K562 (cell line): ENCODE measurements around the gene PHYKPL. TPM values are rescaled to one million over a fixed set of nuclear protein-coding genes. Genes with fewer than 3 reads are reported as not detected.

Experiments
- ATAC-seq: fragments of 200-7000 bp; cut with Tn5 transposase; 3 replicates; pipeline ENCODE4 v1.9.1; 2020; ENCODE audit warnings: moderate library complexity
- BruUV-seq: library from RNA; stranded (reverse); fragments of 400-500 nt; replicated peaks from 2 replicates; lab custom pipeline; 2021; lab: Mats Ljungman, UMichigan
- CTCF ChIA-PET: fragments of 300-600 bp; formaldehyde crosslinking; extraction: SDS; loops from one replicate; lab custom pipeline; 2021; ENCODE audit warnings: low intra/inter-chr PET ratio; lab: Yijun Ruan, JAX
- POLR2A ChIA-PET: fragments of 300-600, 350-650 bp; sonication (Branson Sonifier 250); formaldehyde crosslinking; extraction: SDS; loops from one replicate; lab custom pipeline; 2021; ENCODE audit warnings: antibody characterized with exemption, inconsistent platforms; lab: Yijun Ruan, JAX
- DNase-seq, 4 experiments: peaks; one replicate each; pipeline versions ENCODE4 v3.0.0 to v3.0.0-alpha.2; 2011 to 2018; ENCODE audit warnings: low spot score in 3 of 4, mixed read lengths in 3 of 4; ENCODE audit errors: extremely low read depth in 1 of 4
- FAIRE-seq: peaks from 2 replicates; lab custom pipeline; 2011; peaks lifted over from hg19 to GRCh38; lab: Jason Lieb, UNC
- H2AFZ ChIP-seq: 2 replicates; pipeline ENCODE4 v1.6.0; 2011; ENCODE audit warnings: low read depth, low read length, control low read depth, inconsistent platforms
- H3K27ac ChIP-seq: fragments of 200-600 bp; 3 replicates; pipeline ENCODE4 v1.8.0; 2011; ENCODE audit warnings: low read depth, mild to moderate bottlenecking, control low read depth, inconsistent platforms, low read length, moderate library complexity, mixed read lengths; ENCODE audit errors: extremely low read depth
- H3K27me3 ChIP-seq, 2 experiments: fragments of 300-600 bp in 1 of 2; 2 replicates in 1 of 2; 3 replicates in 1 of 2; pipeline versions ENCODE4 v1.6.0 to v1.8.0; 2011; ENCODE audit warnings: inconsistent platforms in 2 of 2, low read length in 2 of 2, mild to moderate bottlenecking in 1 of 2, mixed read lengths in 1 of 2, moderate library complexity in 1 of 2; ENCODE audit not compliant: control insufficient read depth in 2 of 2, insufficient read depth in 2 of 2
- H3K36me3 ChIP-seq: fragments of 300-600 bp; 3 replicates; pipeline ENCODE4 v1.8.0; 2011; ENCODE audit warnings: mild to moderate bottlenecking, low read length, inconsistent platforms; ENCODE audit not compliant: control insufficient read depth, insufficient read depth
- H3K4me1 ChIP-seq, 2 experiments: fragments of 200-600 bp in 1 of 2; replicated peaks in 1 of 2; 2 replicates in 1 of 2; 3 replicates in 1 of 2; pipeline versions ENCODE4 v1.5.1 to v1.8.0; 2011; ENCODE audit warnings: inconsistent platforms in 2 of 2, low read length in 2 of 2, mild to moderate bottlenecking in 1 of 2, mixed read lengths in 1 of 2, moderate library complexity in 1 of 2; ENCODE audit not compliant: control insufficient read depth in 2 of 2, insufficient read depth in 2 of 2
- H3K4me2 ChIP-seq: 2 replicates; pipeline ENCODE4 v1.6.1; 2011; ENCODE audit warnings: low read length, control low read depth, inconsistent platforms, mixed read lengths; ENCODE audit not compliant: insufficient read depth
- H3K4me3 ChIP-seq: fragments of 200-600 bp; sonication (generic), shearing (Covaris generic); 2 replicates; pipeline ENCODE4 v1.5.1; 2016; ENCODE audit warnings: control low read depth, inconsistent platforms
- H3K79me2 ChIP-seq: fragments of 200-600 bp; 3 replicates; pipeline ENCODE4 v1.8.0; 2011; ENCODE audit warnings: low read length, inconsistent platforms; ENCODE audit not compliant: control insufficient read depth, insufficient read depth
- H3K9ac ChIP-seq, 2 experiments: 2 replicates each; pipeline versions ENCODE4 v1.6.0 to v1.6.1; 2011; ENCODE audit warnings: low read depth in 2 of 2, low read length in 2 of 2, control low read depth in 1 of 2, inconsistent platforms in 1 of 2, mild to moderate bottlenecking in 1 of 2, mixed read lengths in 1 of 2; ENCODE audit not compliant: insufficient read depth in 1 of 2
- H3K9me1 ChIP-seq: one replicate; pipeline ENCODE4 v1.6.0; 2011; ENCODE audit warnings: inconsistent platforms, mild to moderate bottlenecking, low read length, moderate library complexity; ENCODE audit not compliant: control insufficient read depth, insufficient read depth
- H3K9me3 ChIP-seq: replicated peaks from 2 replicates; pipeline ENCODE4 v1.5.1; 2011; ENCODE audit warnings: low read depth, low read length, inconsistent platforms; ENCODE audit not compliant: control insufficient read depth, insufficient read depth
- H4K20me1 ChIP-seq: replicated peaks from 2 replicates; pipeline ENCODE4 v1.6.1; 2011; ENCODE audit warnings: low read length, inconsistent platforms, mixed read lengths; ENCODE audit not compliant: control insufficient read depth, insufficient read depth
- KAT8 ChIP-seq: fragments of 450-650 bp; IDR thresholded peaks from 2 replicates; pipeline ENCODE4 v1.6.1; 2016; ENCODE audit warnings: low read depth, mild to moderate bottlenecking
- NFRKB ChIP-seq: fragments of 450-650 bp; IDR thresholded peaks from 2 replicates; pipeline ENCODE4 v1.6.1; 2016; ENCODE audit warnings: low read depth
- OTX1 ChIP-seq: fragments of 450-650 bp; formaldehyde crosslinking; IDR thresholded peaks from 2 replicates; pipeline ENCODE4 v1.4.0; 2022; ENCODE audit warnings: mild to moderate bottlenecking
- SFPQ ChIP-seq: fragments of 200-400 bp; formaldehyde crosslinking; IDR thresholded peaks from 2 replicates; pipeline ENCODE4 v1.6.1; 2017; ENCODE audit warnings: mild to moderate bottlenecking, low read depth, low read length, moderate library complexity
- SMARCC2 ChIP-seq: fragments of 450-650 bp; IDR thresholded peaks from 2 replicates; pipeline ENCODE4 v1.6.1; 2017; ENCODE audit warnings: antibody characterized with exemption, moderate library complexity, mild to moderate bottlenecking, low read depth
- TRIM28 ChIP-seq: fragments of 450-650 bp; IDR thresholded peaks from 2 replicates; pipeline ENCODE4 v1.6.1; 2017
- ZBTB40 ChIP-seq, 2 experiments: fragments of 450-650 bp in 1 of 2; sonication (generic) in 1 of 2; formaldehyde crosslinking in 1 of 2; IDR thresholded peaks; 2 replicates each; pipeline versions ENCODE4 v1.7.1 to v1.9.0; 2016 to 2022; ENCODE audit warnings: inconsistent platforms in 1 of 2, mild to moderate bottlenecking in 1 of 2, missing genetic modification reagents in 1 of 2
- ZNF639 ChIP-seq, 2 experiments: fragments of 200-800 bp in 1 of 2; sonication (Bioruptor generic) in 1 of 2; sonication (generic) in 1 of 2; formaldehyde crosslinking in 1 of 2; IDR thresholded peaks in 1 of 2; conservative IDR thresholded peaks in 1 of 2; 2 replicates each; pipeline versions ENCODE4 v1.5.0 to v1.6.1; 2016 to 2020; ENCODE audit warnings: missing compliant biosample characterization in 1 of 2, missing genetic modification characterization in 1 of 2, missing genetic modification reagents in 1 of 2
- WGBS: fragments of 100-300 bp; shearing (Covaris generic); methylation state at CpG from one replicate; pipeline ENCODE4 v1.1.6; 2016; ENCODE audit warnings: low coverage, mixed read lengths; ENCODE audit not compliant: insufficient coverage; ENCODE audit errors: missing lambda C conversion rate; 5-methylcytosine and 5-hydroxymethylcytosine counted together
- in situ Hi-C: fragments of 300-500 bp; cut with MboI; formaldehyde crosslinking; loops from 4 replicates; pipeline ENCODE4 v1.15.0; 2018; ENCODE audit warnings: inconsistent platforms, mixed read lengths
- intact Hi-C: fragments of 100-400 bp; cut with micrococcal nuclease; formaldehyde crosslinking; loops from 2 replicates; pipeline ENCODE4 v1.14.2; 2022
- polyA plus RNA-seq, 8 experiments: library from polyadenylated mRNA; depleted of rRNA in 4 of 8; stranded (reverse) in 5 of 8; unstranded in 3 of 8; fragments of >200 nt; fragmentation: Nextera tagmentation in 2 of 8; fragmentation: Illumina TruSeq in 1 of 8; extraction: Ambion mirVana in 2 of 8; extraction: Trizol in 1 of 8; gene quantifications; 2 replicates each; pipeline versions ENCODE4 v1.2.1 to v1.2.3, GENCODE V29; 2011 to 2014; ENCODE audit warnings: inconsistent platforms in 1 of 8, missing spikeins in 1 of 8
- total RNA-seq, 7 experiments: library from RNA; depleted of rRNA in 6 of 7; stranded (reverse); fragments of >200 nt in 6 of 7; fragmentation: Illumina TruSeq in 2 of 7; extraction: Trizol in 2 of 7; gene quantifications; 2 replicates each; pipeline versions ENCODE4 v1.2.1 to v1.2.3, GENCODE V29; 2011 to 2021; ENCODE audit warnings: low replicate concordance in 1 of 7

PHYKPL gene
- total and polyA plus RNA-seq, 9 of the 15 experiments (the other 6 are each of a cell fraction or from before 2014, with no cell fraction given): 4.7 to 34.7 (median 18.6) TPM

GRCh38 chr5:178203670-178204181, 28.9 kb downstream of the PHYKPL start:
- DNase-seq (peak in 2 of 4 experiments; percentile 36 to 37), ATAC-seq (peak; percentile 17), FAIRE-seq (no peak)
- 0% methylated on average over 21 of the region's 30 CpGs for WGBS
- Histone ChIP-seq H3K27me3 (no peaks in the 10 kb centered on the region), H3K9ac (peak overlapping the region; percentile 93 to 99), H3K36me3 (peaks cover 35% of the 10 kb centered on the region), H4K20me1 (peaks cover 36% of the 10 kb centered on the region), H3K4me3 (peak overlapping the region; percentile 80), H3K9me3 (no peaks in the 10 kb centered on the region), H3K27ac (peak overlapping the region; percentile 94), H3K4me1 (peaks cover 21 to 23% of the 10 kb centered on the region in 2 experiments; a peak in 4 of 5 replicates), H3K79me2 (peaks cover 57% of the 10 kb centered on the region), H3K9me1 (peaks cover 10% of the 10 kb centered on the region), H2AFZ (peak overlapping the region; percentile 90), H3K4me2 (peak overlapping the region; percentile 96)
- in situ Hi-C loops (no loop called here), intact Hi-C loops (no loop called here)
- TSS peak; percentile 97 for BruUV-seq
- ChIA-PET CTCF (no interaction called here), POLR2A (interaction anchor here (0.6 to 1.6 kb wide), 28 partner anchors 8 to 969 kb away, joined by 3 to 22 read pairs (median 4); partner anchors contain the start of gene PHYKPL)
- no peak for TF ChIP-seq OTX1 (CRISPR knock-in tag)
- no peak for TF ChIP-seq KAT8
- peak in 1 of 2 experiments; percentile 14; a peak in 1 of 4 replicates for TF ChIP-seq ZNF639 (CRISPR knock-in tag; conservative IDR thresholded peaks at IDR 0.05 in 1 of 2, IDR thresholded peaks at IDR 0.05 in 1 of 2)
- TF ChIP-seq SMARCC2: 0 out of 2 replicates have a peak, but pooled peaks have one; percentile 40
- TF ChIP-seq ZBTB40 (IDR thresholded peaks at IDR 0.05): peak; percentile 45; the same call in 1 of the 2 replicates
- no peak for TF ChIP-seq ZBTB40 (CRISPR knock-in tag; IDR thresholded peaks at IDR 0.05)
- TF ChIP-seq TRIM28: 0 out of 2 replicates have a peak, but pooled peaks have one; percentile 18
- peak; percentile 13; the same call in 1 of the 2 replicates for TF ChIP-seq NFRKB
- TF ChIP-seq SFPQ: no peak
